ENCODE results near the gene CPS1. TPM values are rescaled to one million over a fixed set of nuclear protein-coding genes. Genes with fewer than 3 reads are reported as not detected.

CPS1 gene
- not detected for polyA plus RNA-seq (ENCODE audit: low read depth in 6 of 6)

GRCh38 chr2:210556329-210556980 lies at the start of gene CPS1:
CPS1 (plus strand) TSS chr2:210556599; CDS start chr2:210556734, 135 bp downstream.
- Mint-ChIP-seq H3K36me3 (no peaks in the 10 kb centered on the region), H3K4me1 (no peaks in the 10 kb centered on the region), H3K27ac (no peak within 1 kb of the TSS), H3K9me3 (no peaks in the 10 kb centered on the region), H3K4me3 (no peak within 1 kb of the TSS), H3K27me3 (peaks cover 10 to 16% (median 14%) of the 10 kb centered on the region in 3 donors)
- no peak for ATAC-seq (ENCODE audit: low read depth in 2 of 2)
- DNase-seq, result no peak

GRCh38 chr2:210515911-210516310 lies 40.5 kb upstream of the CPS1 start:
- no peak for ATAC-seq (ENCODE audit: low read depth in 2 of 2)
- no peaks in the 10 kb centered on the region for H3K36me3 Mint-ChIP-seq
- H3K4me3 Mint-ChIP-seq, result no peak overlapping the region
- peaks cover 17 to 27% (median 21%) of the 10 kb centered on the region in 3 donors for H3K27me3 Mint-ChIP-seq
- no peaks in the 10 kb centered on the region for H3K4me1 Mint-ChIP-seq
- no peak for DNase-seq
- H3K9me3 Mint-ChIP-seq, result peaks cover 0 to 4% (median 0%) of the 10 kb centered on the region in 7 donors
- H3K27ac Mint-ChIP-seq, result no peak overlapping the region

- Mint-ChIP-seq H3K9me3 (peaks cover 0 to 4% (median 0%) of the 10 kb centered on the region in 7 donors), H3K36me3 (no peaks in the 10 kb centered on the region), H3K27ac (no peak overlapping the region), H3K4me3 (no peak overlapping the region), H3K27me3 (peaks cover 17 to 35% (median 22%) of the 10 kb centered on the region in 3 donors), H3K4me1 (no peaks in the 10 kb centered on the region)
- ATAC-seq (ENCODE audit: low read depth in 2 of 2) (no peak), DNase-seq (no peak)
These were observed 39.1 kb upstream of the CPS1 start for GRCh38 chr2:210517264-210517663.

- ATAC-seq (ENCODE audit: low read depth in 2 of 2) (no peak), DNase-seq (no peak)
- H3K4me1 Mint-ChIP-seq, result no peaks in the 10 kb centered on the region
- H3K36me3 Mint-ChIP-seq, result no peaks in the 10 kb centered on the region
- H3K27ac Mint-ChIP-seq, result no peak overlapping the region
- H3K4me3 Mint-ChIP-seq, result no peak overlapping the region
- peaks cover 0 to 4% (median 0%) of the 10 kb centered on the region in 7 donors for H3K9me3 Mint-ChIP-seq
- H3K27me3 Mint-ChIP-seq, result peaks cover 17 to 36% (median 31%) of the 10 kb centered on the region in 3 donors
These were observed 36.8 kb upstream of the CPS1 start for GRCh38 chr2:210519594-210519993.

GRCh38 chr2:210522399-210522798 lies 34.0 kb upstream of the CPS1 start:
- peaks cover 13 to 38% (median 25%) of the 10 kb centered on the region in 3 donors for H3K27me3 Mint-ChIP-seq
- no peaks in the 10 kb centered on the region for H3K4me1 Mint-ChIP-seq
- no peaks in the 10 kb centered on the region for H3K9me3 Mint-ChIP-seq
- ATAC-seq (ENCODE audit: low read depth in 2 of 2), result no peak
- H3K27ac Mint-ChIP-seq, result no peak overlapping the region
- H3K36me3 Mint-ChIP-seq, result no peaks in the 10 kb centered on the region
- no peak for DNase-seq
- no peak overlapping the region for H3K4me3 Mint-ChIP-seq

- Mint-ChIP-seq H3K4me3 (no peak overlapping the region), H3K27me3 (peaks cover 16 to 38% (median 29%) of the 10 kb centered on the region in 3 donors), H3K4me1 (no peaks in the 10 kb centered on the region), H3K36me3 (no peaks in the 10 kb centered on the region), H3K9me3 (no peaks in the 10 kb centered on the region), H3K27ac (no peak overlapping the region)
- DNase-seq (no peak), ATAC-seq (ENCODE audit: low read depth in 2 of 2) (no peak)
These were observed 32.6 kb upstream of the CPS1 start for GRCh38 chr2:210523650-210524289.

GRCh38 chr2:210524533-210524932 lies 31.9 kb upstream of the CPS1 start:
- no peaks in the 10 kb centered on the region for H3K9me3 Mint-ChIP-seq
- H3K4me1 Mint-ChIP-seq, result no peaks in the 10 kb centered on the region
- no peak overlapping the region for H3K4me3 Mint-ChIP-seq
- H3K36me3 Mint-ChIP-seq, result no peaks in the 10 kb centered on the region
- H3K27ac Mint-ChIP-seq, result no peak overlapping the region
- DNase-seq (no peak), ATAC-seq (ENCODE audit: low read depth in 2 of 2) (no peak)
- peaks cover 16 to 35% (median 33%) of the 10 kb centered on the region in 3 donors for H3K27me3 Mint-ChIP-seq

GRCh38 chr2:210527286-210527685 lies 29.1 kb upstream of the CPS1 start:
- ATAC-seq (ENCODE audit: low read depth in 2 of 2) (no peak), DNase-seq (no peak)
- no peak overlapping the region for H3K4me3 Mint-ChIP-seq
- no peaks in the 10 kb centered on the region for H3K9me3 Mint-ChIP-seq
- no peaks in the 10 kb centered on the region for H3K4me1 Mint-ChIP-seq
- H3K36me3 Mint-ChIP-seq, result no peaks in the 10 kb centered on the region
- H3K27ac Mint-ChIP-seq, result no peak overlapping the region
- peaks cover 17 to 27% (median 25%) of the 10 kb centered on the region in 3 donors for H3K27me3 Mint-ChIP-seq

- Mint-ChIP-seq H3K4me1 (no peaks in the 10 kb centered on the region), H3K27ac (no peak overlapping the region), H3K27me3 (peaks cover 17 to 35% (median 18%) of the 10 kb centered on the region in 3 donors), H3K36me3 (no peaks in the 10 kb centered on the region), H3K9me3 (peaks cover 0 to 2% (median 0%) of the 10 kb centered on the region in 7 donors), H3K4me3 (no peak overlapping the region)
- ATAC-seq (ENCODE audit: low read depth in 2 of 2), result no peak
- no peak for DNase-seq
These were observed 27.7 kb upstream of the CPS1 start for GRCh38 chr2:210528716-210529115.

GRCh38 chr2:210531050-210531449 lies 25.3 kb upstream of the CPS1 start:
- Mint-ChIP-seq H3K27ac (no peak overlapping the region), H3K9me3 (peaks cover 0 to 2% (median 0%) of the 10 kb centered on the region in 7 donors), H3K27me3 (peaks cover 5 to 26% (median 8%) of the 10 kb centered on the region in 3 donors), H3K36me3 (no peaks in the 10 kb centered on the region), H3K4me1 (no peaks in the 10 kb centered on the region), H3K4me3 (no peak overlapping the region)
- ATAC-seq (ENCODE audit: low read depth in 2 of 2) (no peak), DNase-seq (no peak)

- H3K36me3 Mint-ChIP-seq, result no peaks in the 10 kb centered on the region
- no peak overlapping the region for H3K27ac Mint-ChIP-seq
- DNase-seq, result no peak
- H3K4me3 Mint-ChIP-seq, result no peak overlapping the region
- H3K9me3 Mint-ChIP-seq, result peaks cover 0 to 2% (median 0%) of the 10 kb centered on the region in 7 donors
- H3K27me3 Mint-ChIP-seq, result peaks cover 5 to 25% (median 8%) of the 10 kb centered on the region in 3 donors
- H3K4me1 Mint-ChIP-seq, result no peaks in the 10 kb centered on the region
- no peak for ATAC-seq (ENCODE audit: low read depth in 2 of 2)
These were observed 24.9 kb upstream of the CPS1 start for GRCh38 chr2:210531482-210531881.

- H3K27me3 Mint-ChIP-seq, result peaks cover 7 to 19% (median 9%) of the 10 kb centered on the region in 3 donors
- no peaks in the 10 kb centered on the region for H3K4me1 Mint-ChIP-seq
- no peak for DNase-seq
- no peak overlapping the region for H3K4me3 Mint-ChIP-seq
- no peak for ATAC-seq (ENCODE audit: low read depth in 2 of 2)
- peaks cover 0 to 2% (median 0%) of the 10 kb centered on the region in 7 donors for H3K9me3 Mint-ChIP-seq
- no peak overlapping the region for H3K27ac Mint-ChIP-seq
- no peaks in the 10 kb centered on the region for H3K36me3 Mint-ChIP-seq
These were observed 23.0 kb upstream of the CPS1 start for GRCh38 chr2:210533389-210533788.

- ATAC-seq (ENCODE audit: low read depth in 2 of 2) (no peak), DNase-seq (no peak)
- Mint-ChIP-seq H3K27me3 (peaks cover 0 to 26% (median 9%) of the 10 kb centered on the region in 3 donors), H3K4me1 (no peaks in the 10 kb centered on the region), H3K4me3 (no peak overlapping the region), H3K36me3 (no peaks in the 10 kb centered on the region), H3K27ac (no peak overlapping the region), H3K9me3 (peaks cover 0 to 2% (median 0%) of the 10 kb centered on the region in 7 donors)
These were observed 21.5 kb upstream of the CPS1 start for GRCh38 chr2:210534879-210535278.

Measured in naive B cell (primary cell).